Retinal pigment epithelial cell (primary cell): ENCODE measurements around the gene CTNNA2.

Experiments used
- DNase-seq: peaks from one replicate; pipeline ENCODE4 v3.0.0-alpha.2; 2010; ENCODE audit warnings: low read depth
- H3K4me3 ChIP-seq: 2 replicates; pipeline ENCODE4 v1.5.1; 2011; ENCODE audit warnings: mild to moderate bottlenecking, low read length, control low read depth, moderate library complexity
- TF ChIP-seq, protein P1 (sequence below): conservative IDR thresholded peaks from 2 replicates; pipeline ENCODE4 v1.5.1; 2011; ENCODE audit warnings: low read depth, low read length, control low read depth, inconsistent platforms

Gene CTNNA2

GRCh38 chr2:80519699-80520291, 1006.9 kb downstream of the CTNNA2 start:
- H3K4me3 ChIP-seq: no peak overlapping the region
- TF ChIP-seq, protein P1, sequence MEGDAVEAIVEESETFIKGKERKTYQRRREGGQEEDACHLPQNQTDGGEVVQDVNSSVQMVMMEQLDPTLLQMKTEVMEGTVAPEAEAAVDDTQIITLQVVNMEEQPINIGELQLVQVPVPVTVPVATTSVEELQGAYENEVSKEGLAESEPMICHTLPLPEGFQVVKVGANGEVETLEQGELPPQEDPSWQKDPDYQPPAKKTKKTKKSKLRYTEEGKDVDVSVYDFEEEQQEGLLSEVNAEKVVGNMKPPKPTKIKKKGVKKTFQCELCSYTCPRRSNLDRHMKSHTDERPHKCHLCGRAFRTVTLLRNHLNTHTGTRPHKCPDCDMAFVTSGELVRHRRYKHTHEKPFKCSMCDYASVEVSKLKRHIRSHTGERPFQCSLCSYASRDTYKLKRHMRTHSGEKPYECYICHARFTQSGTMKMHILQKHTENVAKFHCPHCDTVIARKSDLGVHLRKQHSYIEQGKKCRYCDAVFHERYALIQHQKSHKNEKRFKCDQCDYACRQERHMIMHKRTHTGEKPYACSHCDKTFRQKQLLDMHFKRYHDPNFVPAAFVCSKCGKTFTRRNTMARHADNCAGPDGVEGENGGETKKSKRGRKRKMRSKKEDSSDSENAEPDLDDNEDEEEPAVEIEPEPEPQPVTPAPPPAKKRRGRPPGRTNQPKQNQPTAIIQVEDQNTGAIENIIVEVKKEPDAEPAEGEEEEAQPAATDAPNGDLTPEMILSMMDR: no peak
- no peak for DNase-seq

DNA sequence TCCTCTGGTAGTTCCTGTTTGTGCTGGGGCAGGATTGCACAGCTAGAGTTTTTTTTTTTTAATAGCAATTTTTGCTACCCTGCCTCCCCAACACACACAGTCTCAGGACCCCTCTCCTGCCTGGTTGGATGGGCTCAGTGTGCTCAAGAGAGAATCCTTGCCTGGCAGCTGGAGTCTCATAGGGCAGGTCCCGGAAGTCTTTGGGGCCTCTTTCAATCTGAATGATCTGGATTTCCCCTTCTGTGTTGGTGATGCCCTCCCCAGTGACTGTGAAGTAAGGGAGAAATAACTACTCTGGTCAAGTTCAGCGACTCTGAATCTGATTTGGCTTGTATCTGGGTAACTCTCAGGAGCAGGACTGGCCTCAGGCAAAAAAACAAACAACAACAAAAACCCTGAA, 1012.3 kb downstream of the CTNNA2 start:
- H3K4me3 ChIP-seq: no peak overlapping the region
- TF ChIP-seq, protein P1: no peak
- no peak for DNase-seq

DNA sequence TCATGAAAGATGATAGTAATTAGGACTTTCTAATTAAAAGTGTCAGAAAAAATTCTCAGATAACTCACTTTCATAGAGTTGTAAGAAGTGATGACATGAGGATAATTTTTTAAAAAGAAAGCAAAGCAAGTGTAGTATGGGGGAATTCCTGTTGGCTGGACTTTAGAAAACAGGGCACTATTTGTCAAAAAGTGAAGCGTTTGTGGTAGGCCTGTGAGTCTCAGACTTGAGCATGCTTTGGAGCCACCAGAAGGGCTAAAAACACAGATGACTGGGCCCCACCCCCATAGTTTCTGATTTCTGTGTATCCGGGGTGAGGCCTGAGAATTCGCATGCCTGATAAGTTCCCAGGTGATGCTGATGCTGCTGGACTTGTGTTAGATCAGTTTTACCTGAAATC, 1014.3 kb downstream of the CTNNA2 start:
- no peak for DNase-seq
- TF ChIP-seq, protein P1: no peak
- no peak overlapping the region for H3K4me3 ChIP-seq

DNA sequence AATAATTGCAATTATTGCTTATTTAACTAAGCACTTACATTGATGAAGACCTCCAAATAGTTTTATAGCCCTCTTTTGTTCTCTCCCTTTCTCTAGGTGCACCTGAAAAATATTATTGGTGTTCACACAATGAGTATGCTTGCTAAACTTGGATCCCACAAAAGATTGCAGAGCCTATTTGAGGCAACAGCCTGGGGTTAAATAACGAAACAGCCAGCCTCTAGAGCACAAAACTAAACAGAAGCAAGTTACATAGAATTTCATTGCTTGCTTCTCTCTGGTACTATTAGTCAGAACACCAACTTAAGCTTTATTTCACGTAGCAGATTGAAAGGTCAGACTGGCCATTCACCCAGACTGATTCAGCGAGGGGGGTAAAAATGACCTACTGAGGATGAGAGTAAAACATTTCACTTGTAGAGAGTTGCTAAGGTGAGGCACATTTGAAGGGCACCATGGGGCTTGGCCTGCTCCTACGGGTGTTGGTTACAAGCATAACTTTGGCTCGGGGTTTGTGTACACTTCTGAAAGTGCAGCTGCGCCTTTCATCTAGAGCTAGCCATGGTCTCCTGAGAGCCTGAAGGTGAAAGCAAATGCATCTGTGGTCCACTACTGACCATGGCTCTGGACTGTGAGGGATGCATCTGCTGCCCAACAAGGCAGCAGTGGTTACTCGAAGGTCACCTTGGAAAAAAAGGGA, 1016.8 kb downstream of the CTNNA2 start:
- H3K4me3 ChIP-seq: no peak overlapping the region
- DNase-seq: no peak
- TF ChIP-seq, protein P1: no peak

- no peak overlapping the region for H3K4me3 ChIP-seq
- TF ChIP-seq, protein P1: no peak
- DNase-seq: no peak
Observed at GRCh38 chr2:80530442-80531064, 1017.7 kb downstream of the CTNNA2 start.

- no peak for DNase-seq
- TF ChIP-seq, protein P1: no peak
- no peak overlapping the region for H3K4me3 ChIP-seq
Observed at GRCh38 chr2:80531319-80531718, 1018.5 kb downstream of the CTNNA2 start.
